Hematopoietic multipotent progenitor cell (in vitro differentiated cells): ENCODE measurements around the gene SASH3. TPM values are rescaled to one million over a fixed set of nuclear protein-coding genes. Genes with fewer than 3 reads are reported as not detected.

Experiments
- DNase-seq, 3 donors: peaks; one replicate each; pipeline ENCODE4 v3.0.0-alpha.2; 2011 to 2015; ENCODE audit warnings: low read depth in 2 of 3, low spot score in 2 of 3
- total RNA-seq: library from RNA; depleted of rRNA; stranded (reverse); fragments of >200 nt; gene quantifications from one replicate; pipeline ENCODE4 v1.2.3, GENCODE V29; 2012

The SASH3 gene
- total RNA-seq, 1 donor, result 96.9 TPM

GRCh38 chrX:129804806-129805205 lies 25.1 kb downstream of the SASH3 start:
- no peak for DNase-seq

- DNase-seq, result no peak
Measured at GRCh38 chrX:129808158-129808828, 28.5 kb downstream of the SASH3 start.

GRCh38 chrX:129808829-129809796 lies 29.4 kb downstream of the SASH3 start:
- no peak for DNase-seq

GRCh38 chrX:129813662-129814368 lies 34.1 kb downstream of the SASH3 start:
- no peak for DNase-seq

GRCh38 chrX:129818123-129818522 lies 38.4 kb downstream of the SASH3 start:
- DNase-seq, result no peak

GRCh38 chrX:129823115-129823514 lies 43.4 kb downstream of the SASH3 start:
- DNase-seq, result peak; percentile 29 to 74 (median 44)

GRCh38 chrX:129823522-129823921 lies 43.8 kb downstream of the SASH3 start:
- no peak for DNase-seq

- DNase-seq, result no peak
Measured at GRCh38 chrX:129824620-129825019, 44.9 kb downstream of the SASH3 start.

GRCh38 chrX:129825746-129826505 lies 46.2 kb downstream of the SASH3 start:
- no peak for DNase-seq

- no peak for DNase-seq
Measured at GRCh38 chrX:129830494-129830893, 50.7 kb downstream of the SASH3 start.

- no peak for DNase-seq
Measured at GRCh38 chrX:129831091-129831885, 51.5 kb downstream of the SASH3 start.

- DNase-seq, result no peak
Measured at GRCh38 chrX:129833153-129833990, 53.6 kb downstream of the SASH3 start.

- no peak for DNase-seq
Measured at GRCh38 chrX:129836827-129837226, 57.1 kb downstream of the SASH3 start.

- DNase-seq, result no peak
Measured at GRCh38 chrX:129840344-129840743, 60.6 kb downstream of the SASH3 start.

- DNase-seq, result no peak
Measured at GRCh38 chrX:129842510-129843208, 62.9 kb downstream of the SASH3 start.

- DNase-seq, result no peak
Measured at GRCh38 chrX:129843209-129843458, 63.4 kb downstream of the SASH3 start.

- peak; percentile 58 to 91 (median 83) for DNase-seq
Measured at GRCh38 chrX:129843459-129844306, 63.9 kb downstream of the SASH3 start, which contains the start of gene ZDHHC9. Gene ZDHHC9, minus strand, starts transcription at chrX:129843886. Its CDS starts 1,941 bp downstream, at chrX:129841945.
